Dermis blood vessel endothelial cell (primary cell): ENCODE data around the gene SUSD6. TPM values are rescaled to one million over a fixed set of nuclear protein-coding genes. Genes with fewer than 3 reads are reported as not detected.
"Not testable (repeated sequence)": the region's sequence is repeated elsewhere in the genome, so short reads cannot be mapped to it uniquely, and the experiment has no call there.

Experiments used
- DNase-seq: peaks from one replicate; pipeline ENCODE4 v3.0.0; 2010
- total RNA-seq: library from RNA; depleted of rRNA; stranded (reverse); fragments of >200 nt; gene quantifications from 2 replicates; pipeline ENCODE4 v1.2.3, GENCODE V29; 2014

Gene SUSD6
- total RNA-seq, 1 donor from 2014 or later: 15.5 TPM

- no peak for DNase-seq
Observed at GRCh38 chr14:69624136-69624535, 12.7 kb downstream of the SUSD6 start.

- DNase-seq: peak; percentile 89
Observed at GRCh38 chr14:69625299-69626131, 14.1 kb downstream of the SUSD6 start.

GRCh38 chr14:69626132-69626500, 14.7 kb downstream of the SUSD6 start:
- peak; percentile 43 for DNase-seq

- no peak for DNase-seq
Observed at GRCh38 chr14:69629225-69630127, 18.1 kb downstream of the SUSD6 start.

- no peak for DNase-seq
Observed at GRCh38 chr14:69630360-69630759, 19.0 kb downstream of the SUSD6 start.

GRCh38 chr14:69631509-69631908, 20.1 kb downstream of the SUSD6 start:
- DNase-seq: no peak

- no peak for DNase-seq
Observed at GRCh38 chr14:69632164-69632563, 20.8 kb downstream of the SUSD6 start.

GRCh38 chr14:69632593-69633151, 21.3 kb downstream of the SUSD6 start:
- peak; percentile 42 for DNase-seq

- DNase-seq: no peak
Observed at GRCh38 chr14:69633238-69633637, 21.8 kb downstream of the SUSD6 start.

GRCh38 chr14:69635981-69636639, 24.7 kb downstream of the SUSD6 start:
- peak; percentile 45 for DNase-seq

- DNase-seq: no peak
Observed at GRCh38 chr14:69636718-69637480, 25.5 kb downstream of the SUSD6 start.

- no peak for DNase-seq
Observed at GRCh38 chr14:69637503-69638031, 26.2 kb downstream of the SUSD6 start.

GRCh38 chr14:69640931-69641330, 29.5 kb downstream of the SUSD6 start:
- DNase-seq: no peak

GRCh38 chr14:69642212-69642793, 30.9 kb downstream of the SUSD6 start:
- DNase-seq: not testable (repeated sequence)

GRCh38 chr14:69643430-69644200, 32.2 kb downstream of the SUSD6 start:
- DNase-seq: peak; percentile 90

- DNase-seq: no peak
Observed at GRCh38 chr14:69644814-69645213, 33.4 kb downstream of the SUSD6 start.

GRCh38 chr14:69647213-69647612, 35.8 kb downstream of the SUSD6 start:
- DNase-seq: no peak

GRCh38 chr14:69647642-69648041, 36.2 kb downstream of the SUSD6 start:
- not testable (repeated sequence) for DNase-seq

GRCh38 chr14:69648480-69649451, 37.4 kb downstream of the SUSD6 start:
- peak; percentile 88 for DNase-seq
